ENCODE measurements around the gene SLBP.

Gene SLBP

GRCh38 chr4:1647432-1647831 lies 64.7 kb downstream of the SLBP start:
- no peak for DNase-seq

GRCh38 chr4:1646690-1647089 lies 65.4 kb downstream of the SLBP start:
- no peak for DNase-seq

GRCh38 chr4:1644891-1645657 lies 67.0 kb downstream of the SLBP start:
- no peak for DNase-seq

- no peak for DNase-seq
Observed at GRCh38 chr4:1643971-1644735, 68.0 kb downstream of the SLBP start.
